GM18526 (cell line): ENCODE results near the gene CMBL.

Experiments used
- POLR2A ChIP-seq: IDR thresholded peaks from 3 replicates; pipeline ENCODE4 v1.6.1; 2011; ENCODE audit not compliant: insufficient read length; ENCODE audit errors: extremely low read depth

Gene CMBL

GRCh38 chr5:10301266-10301665 is 6.4 kb downstream of the CMBL start:
- no peak for TF ChIP-seq POLR2A

GRCh38 chr5:10300246-10300645 is 7.5 kb downstream of the CMBL start:
- TF ChIP-seq POLR2A, result no peak

GRCh38 chr5:10297646-10298204 is 10.0 kb downstream of the CMBL start:
- TF ChIP-seq POLR2A, result no peak

DNA sequence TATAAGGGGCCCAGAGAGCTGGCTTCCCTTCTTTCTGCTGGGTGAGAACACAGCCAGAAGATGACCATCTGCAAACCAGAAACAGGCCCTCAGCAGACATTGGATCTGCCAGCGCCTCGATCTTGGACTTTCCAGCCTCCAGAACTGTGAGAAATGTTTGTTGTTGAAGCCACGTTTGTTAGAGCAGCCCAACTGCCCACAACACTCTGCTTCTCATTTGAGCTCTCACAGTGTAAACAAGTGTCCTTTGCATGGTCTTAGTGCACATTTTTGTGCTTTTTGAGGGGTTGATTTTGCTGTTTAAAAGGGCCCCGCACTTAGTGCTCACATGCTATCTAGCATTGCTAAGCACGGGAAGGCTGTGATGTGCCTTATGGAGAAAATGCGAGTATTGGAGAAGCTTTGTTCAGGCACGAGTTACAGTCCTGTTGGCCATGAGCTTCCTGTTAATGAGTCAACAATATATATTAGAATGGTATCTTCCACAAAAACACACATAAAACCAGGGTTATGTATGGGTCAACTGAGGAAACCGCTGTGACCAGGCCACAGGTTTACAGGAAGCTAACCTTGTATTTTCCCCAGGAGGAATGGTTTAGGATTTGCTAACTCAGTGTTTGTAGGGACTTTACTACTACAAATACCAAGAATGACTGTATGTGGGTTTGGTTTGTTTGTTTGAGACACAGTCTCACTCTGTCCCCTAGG is 11.9 kb downstream of the CMBL start:
- no peak for TF ChIP-seq POLR2A

DNA sequence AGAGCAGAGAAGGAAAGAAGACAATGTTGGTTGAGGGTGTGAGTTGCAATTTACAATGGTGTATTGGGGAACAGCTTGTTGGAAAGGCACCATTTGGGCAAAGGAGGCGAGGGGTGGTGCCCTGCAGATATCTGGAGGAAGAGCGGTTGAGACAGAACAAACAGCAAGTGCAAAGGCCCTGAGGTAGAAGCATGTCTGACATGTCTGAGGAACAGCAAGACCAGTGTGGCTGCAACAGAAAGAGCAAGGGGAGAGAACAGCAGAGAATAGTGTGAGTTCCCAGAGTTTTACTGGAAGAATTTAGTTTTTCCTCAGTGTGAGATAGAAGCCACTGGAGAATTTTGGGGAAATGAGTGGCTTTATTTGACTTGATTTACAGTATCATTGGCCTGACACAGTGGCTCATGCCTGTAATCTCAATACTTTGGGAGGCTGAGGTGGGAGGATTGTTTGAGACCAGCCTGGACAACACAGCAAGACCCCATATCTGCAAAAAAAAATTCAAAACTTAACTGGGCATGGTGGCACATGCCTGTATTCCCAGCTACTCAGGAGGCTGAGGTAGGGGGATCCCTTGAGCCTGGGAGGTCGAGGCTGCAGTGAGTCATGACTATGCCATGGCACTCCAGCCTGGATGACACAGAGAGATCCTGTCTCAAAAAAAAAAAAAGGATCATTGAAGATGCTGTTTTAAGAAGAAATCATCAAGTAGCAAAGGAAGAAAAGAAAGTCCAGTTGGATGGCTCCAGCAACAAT is 13.6 kb downstream of the CMBL start:
- TF ChIP-seq POLR2A, result no peak

DNA sequence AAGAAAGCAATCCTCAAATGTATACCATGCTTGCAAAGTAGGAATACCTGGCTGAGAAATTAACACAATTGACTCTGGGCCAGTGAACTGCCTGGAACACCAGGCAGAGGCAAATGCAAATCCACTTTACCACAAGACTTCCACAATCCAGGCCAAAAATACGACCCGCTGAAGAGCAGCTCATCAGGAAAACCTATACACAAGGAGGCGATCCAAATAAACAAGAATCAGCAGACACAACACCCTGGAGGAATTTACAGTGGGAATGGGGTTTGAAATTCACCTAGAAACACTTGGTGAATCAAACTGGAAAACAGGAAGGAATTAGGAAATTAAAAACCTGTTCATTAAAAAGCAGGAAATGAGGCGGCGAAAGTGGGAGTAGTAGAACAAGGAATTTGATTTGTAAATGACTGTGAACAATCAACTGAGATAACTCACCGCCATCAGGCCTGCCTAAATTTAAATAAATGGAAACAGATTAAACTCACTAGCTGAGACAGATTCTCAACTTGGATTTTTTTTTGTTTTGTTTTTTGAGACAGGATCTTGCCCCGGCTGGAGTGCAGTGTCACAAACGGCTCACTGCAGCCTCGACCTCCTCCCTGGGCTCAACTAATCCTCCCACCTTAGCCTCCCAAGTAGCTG is 15.9 kb downstream of the CMBL start:
- no peak for TF ChIP-seq POLR2A

DNA sequence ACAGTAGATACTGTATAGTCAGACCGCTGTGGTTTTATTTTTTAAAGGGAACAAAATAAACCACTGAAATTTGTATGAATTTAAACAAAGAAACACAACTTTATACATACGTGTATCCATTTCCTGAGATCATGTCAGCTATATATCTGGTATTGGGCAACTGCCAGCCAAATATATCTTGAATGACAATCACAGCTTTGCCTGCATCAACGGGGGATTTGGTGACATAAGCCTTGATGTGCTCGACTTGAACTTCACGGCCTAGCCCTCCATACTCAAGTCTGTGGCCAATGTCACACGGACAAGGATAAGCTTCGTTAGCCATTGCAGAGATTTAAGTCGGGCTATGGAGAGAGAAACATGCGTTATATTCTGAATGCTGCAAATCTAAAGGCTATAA is 17.3 kb downstream of the CMBL start:
- TF ChIP-seq POLR2A, result no peak

- no peak for TF ChIP-seq POLR2A
Observed at GRCh38 chr5:10289991-10290390, 17.7 kb downstream of the CMBL start.

DNA sequence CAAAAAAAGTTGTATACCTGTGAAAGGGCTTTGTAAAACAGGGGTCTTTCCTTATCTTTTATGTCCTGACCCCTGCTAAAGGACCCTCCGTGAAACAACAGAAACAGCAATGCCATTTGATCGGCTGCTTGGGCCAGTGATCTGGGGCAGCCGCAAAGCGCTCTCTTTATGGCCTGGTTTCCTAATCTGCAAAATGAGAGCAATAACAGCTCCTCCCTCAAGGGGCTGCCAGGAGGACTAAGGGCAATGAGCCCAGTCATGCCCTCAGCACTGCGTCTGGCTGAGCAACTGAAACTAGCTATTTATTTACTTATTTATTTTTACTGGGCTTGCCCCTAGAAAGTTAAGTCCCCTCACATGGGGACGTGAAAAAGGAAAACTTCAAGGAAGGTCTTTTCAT is 18.3 kb downstream of the CMBL start:
- TF ChIP-seq POLR2A, result no peak

- TF ChIP-seq POLR2A, result no peak
Observed at GRCh38 chr5:10288592-10289219, 19.0 kb downstream of the CMBL start.

DNA sequence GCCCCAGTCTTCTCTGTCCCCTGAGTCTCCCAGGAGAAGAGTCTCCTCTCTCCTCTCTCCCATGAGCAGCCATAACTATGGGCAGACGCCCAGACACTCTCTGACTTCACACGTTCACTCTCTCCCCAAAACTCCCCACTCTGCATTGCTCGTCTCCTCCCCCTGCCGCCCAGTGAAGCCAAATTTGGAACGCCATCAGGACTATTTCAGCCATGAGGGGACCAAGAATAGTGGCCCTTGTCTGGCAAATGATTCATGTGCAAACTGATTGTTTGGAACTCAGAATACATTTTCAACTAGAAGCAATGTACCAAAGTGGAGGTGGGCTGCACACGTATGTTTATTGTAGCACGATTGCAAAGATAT is 20.9 kb downstream of the CMBL start:
- no peak for TF ChIP-seq POLR2A

- TF ChIP-seq POLR2A, result no peak
Observed at GRCh38 chr5:10286162-10286861, 21.4 kb downstream of the CMBL start.

DNA sequence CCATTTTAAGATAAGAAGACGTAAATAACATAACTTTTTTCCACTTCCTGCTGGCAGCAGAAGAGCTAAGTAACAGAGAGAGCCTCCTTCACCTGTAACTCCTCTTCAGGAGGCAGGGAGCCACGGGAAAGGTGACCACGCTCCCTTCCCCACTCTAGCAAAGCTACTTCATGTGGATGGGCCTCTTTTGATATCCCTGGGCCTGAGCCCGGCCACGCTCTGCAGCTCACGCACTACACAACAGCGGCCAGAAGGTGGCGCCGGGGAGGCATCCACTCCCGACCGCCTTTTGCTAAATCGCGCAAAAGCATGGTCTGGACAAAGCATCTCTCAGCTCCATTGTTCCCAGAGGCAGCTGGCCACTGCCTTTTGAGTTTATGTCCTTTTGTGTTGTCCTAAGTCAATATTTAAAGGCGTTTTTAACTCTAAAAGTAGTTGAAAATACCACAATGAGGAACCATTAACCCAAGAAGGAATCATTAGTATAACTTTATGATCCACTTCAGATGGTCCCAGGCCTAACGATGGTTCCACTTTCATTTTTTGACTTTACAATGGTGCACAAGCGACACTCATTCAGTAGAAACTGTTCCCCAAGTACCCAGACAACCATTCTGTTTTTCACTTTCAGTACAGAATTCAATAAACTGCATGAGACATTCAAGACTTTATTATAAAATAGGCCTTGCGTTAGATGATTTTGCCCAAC is 23.6 kb downstream of the CMBL start:
- no peak for TF ChIP-seq POLR2A
